H1 (cell line): ENCODE data around the gene MT1X. TPM values are rescaled to one million over a fixed set of nuclear protein-coding genes. Genes with fewer than 3 reads are reported as not detected.

Experiments used
- CTCF ChIA-PET: fragments of 300-600 bp; sonication (Branson Sonifier 250); formaldehyde crosslinking; loops from one replicate; lab custom pipeline; 2021; ENCODE audit not compliant: partially characterized antibody; lab: Charles Lee
- POLR2A ChIA-PET: fragments of 300-600 bp; sonication (Branson Sonifier 250); formaldehyde crosslinking; loops from one replicate; lab custom pipeline; 2021; ENCODE audit warnings: inconsistent platforms; ENCODE audit not compliant: partially characterized antibody; lab: Charles Lee
- DNase-seq, 2 experiments: peaks; one replicate each; pipeline versions ENCODE4 v3.0.0 to v3.0.0-alpha.2; 2010 to 2022; ENCODE audit warnings: low spot score in 2 of 2, low read depth in 1 of 2, mixed read lengths in 1 of 2
- FAIRE-seq: peaks from 2 replicates; lab custom pipeline; 2011; peaks lifted over from hg19 to GRCh38; lab: Jason Lieb, UNC
- H2AFZ ChIP-seq: 2 replicates; pipeline ENCODE4 v1.8.1; 2012; ENCODE audit warnings: low read length, inconsistent platforms
- H2AK5ac ChIP-seq: 2 replicates; pipeline ENCODE4 v1.6.1; 2013; ENCODE audit warnings: low read depth, low read length
- H2BK120ac ChIP-seq: replicated peaks from 2 replicates; pipeline ENCODE3; 2013; ENCODE audit warnings: low read depth, low read length, inconsistent platforms
- H2BK12ac ChIP-seq: 2 replicates; pipeline ENCODE4 v1.6.1; 2013; ENCODE audit warnings: low read depth, low read length
- H2BK15ac ChIP-seq: 2 replicates; pipeline ENCODE4 v1.6.1; 2013; ENCODE audit warnings: low read length
- H2BK20ac ChIP-seq: 2 replicates; pipeline ENCODE4 v1.6.1; 2013; ENCODE audit warnings: low read length
- H2BK5ac ChIP-seq: 2 replicates; pipeline ENCODE4 v1.6.1; 2013; ENCODE audit warnings: low read depth, low read length
- H3K14ac ChIP-seq: 2 replicates; pipeline ENCODE4 v1.6.1; 2013; ENCODE audit warnings: inconsistent platforms; ENCODE audit not compliant: insufficient read length
- H3K18ac ChIP-seq: 2 replicates; pipeline ENCODE4 v1.6.1; 2013; ENCODE audit warnings: low read length; ENCODE audit errors: extremely low read depth
- H3K23ac ChIP-seq: 2 replicates; pipeline ENCODE4 v1.6.1; 2013; ENCODE audit warnings: inconsistent platforms; ENCODE audit not compliant: insufficient read length
- H3K23me2 ChIP-seq: 2 replicates; pipeline ENCODE4 v1.6.1; 2013; ENCODE audit warnings: low read depth, low read length
- H3K27ac ChIP-seq: 2 replicates; pipeline ENCODE4 v1.6.1; 2011; ENCODE audit warnings: low read depth, low read length, inconsistent platforms
- H3K27me3 ChIP-seq, 4 experiments: replicated peaks in 1 of 4; 1 replicate in 1 of 4; 2 replicates in 3 of 4; pipeline versions ENCODE4 v1.6.1 to v1.8.1; 2011 to 2013; ENCODE audit warnings: low read length in 3 of 4, mild to moderate bottlenecking in 3 of 4, inconsistent platforms in 2 of 4, mixed read lengths in 2 of 4, moderate library complexity in 1 of 4; ENCODE audit not compliant: control insufficient read depth in 3 of 4, insufficient read depth in 3 of 4; ENCODE audit errors: extremely low read depth in 1 of 4
- H3K36me3 ChIP-seq, 4 experiments: 2 replicates each; pipeline versions ENCODE4 v1.6.1 to v1.8.1; 2011 to 2013; ENCODE audit warnings: mild to moderate bottlenecking in 4 of 4, low read length in 3 of 4, moderate library complexity in 2 of 4, control low read depth in 1 of 4, inconsistent platforms in 1 of 4; ENCODE audit not compliant: insufficient read depth in 4 of 4, control insufficient read depth in 2 of 4
- H3K4ac ChIP-seq: replicated peaks from 2 replicates; pipeline ENCODE3; 2013; ENCODE audit warnings: low read length, low read depth, mixed read lengths, inconsistent platforms; ENCODE audit not compliant: insufficient read length
- H3K4me1 ChIP-seq, 4 experiments: replicated peaks in 1 of 4; 1 replicate in 1 of 4; 2 replicates in 3 of 4; pipeline versions ENCODE4 v1.6.1 to v1.8.1; 2011 to 2013; ENCODE audit warnings: low read length in 3 of 4, inconsistent platforms in 2 of 4, mixed read lengths in 1 of 4; ENCODE audit not compliant: insufficient read depth in 4 of 4, control insufficient read depth in 3 of 4
- H3K4me2 ChIP-seq, 2 experiments: 2 replicates each; pipeline versions ENCODE4 v1.6.1 to v1.8.1; 2011 to 2013; ENCODE audit warnings: low read depth in 2 of 2, low read length in 2 of 2, control low read depth in 1 of 2, inconsistent platforms in 1 of 2, mild to moderate bottlenecking in 1 of 2; ENCODE audit not compliant: insufficient read depth in 1 of 2
- H3K4me3 ChIP-seq, 4 experiments: fragments of 200-600, 300-600 bp in 1 of 4; sonication (generic), shearing (Covaris generic), sonication (Bioruptor Twin) in 1 of 4; 2 replicates each; pipeline versions ENCODE4 v1.5.1 to v1.8.1; 2011 to 2016; ENCODE audit warnings: low read length in 4 of 4, low read depth in 3 of 4, control low read depth in 2 of 4, inconsistent platforms in 2 of 4, mild to moderate bottlenecking in 2 of 4, mixed read lengths in 1 of 4, moderate library complexity in 1 of 4; ENCODE audit not compliant: insufficient read depth in 2 of 4; ENCODE audit errors: extremely low read depth in 1 of 4
- H3K56ac ChIP-seq: replicated peaks from 2 replicates; pipeline ENCODE3; 2013; ENCODE audit warnings: low read depth, mild to moderate bottlenecking, mixed read lengths, low read length, inconsistent platforms; ENCODE audit not compliant: insufficient read length
- H3K79me1 ChIP-seq: 2 replicates; pipeline ENCODE4 v1.6.1; 2013; ENCODE audit warnings: low read depth, low read length, control low read depth
- H3K79me2 ChIP-seq, 2 experiments: 2 replicates each; pipeline versions ENCODE4 v1.6.1 to v1.8.1; 2012 to 2013; ENCODE audit warnings: low read length in 2 of 2, mild to moderate bottlenecking in 2 of 2, inconsistent platforms in 1 of 2; ENCODE audit not compliant: insufficient read depth in 2 of 2, control insufficient read depth in 1 of 2
- H3K9ac ChIP-seq, 4 experiments: replicated peaks in 1 of 4; 1 replicate in 1 of 4; 2 replicates in 3 of 4; pipeline versions ENCODE4 v1.6.1 to v1.8.1; 2011 to 2013; ENCODE audit warnings: low read depth in 3 of 4, low read length in 3 of 4, control low read depth in 2 of 4, mild to moderate bottlenecking in 2 of 4, moderate library complexity in 2 of 4, inconsistent platforms in 1 of 4; ENCODE audit errors: extremely low read depth in 1 of 4
- H3K9me3 ChIP-seq, 2 experiments: 2 replicates each; pipeline versions ENCODE4 v1.6.1 to v1.8.1; 2012 to 2013; ENCODE audit warnings: mild to moderate bottlenecking in 2 of 2, moderate library complexity in 2 of 2, control low read depth in 1 of 2, inconsistent platforms in 1 of 2, low read depth in 1 of 2, low read length in 1 of 2, mixed read lengths in 1 of 2; ENCODE audit not compliant: insufficient read depth in 2 of 2
- H4K20me1 ChIP-seq, 2 experiments: replicated peaks in 1 of 2; 2 replicates each; pipeline versions ENCODE3 to v1.8.1; 2011 to 2013; ENCODE audit warnings: inconsistent platforms in 2 of 2, low read length in 2 of 2, mild to moderate bottlenecking in 1 of 2; ENCODE audit not compliant: insufficient read depth in 2 of 2, control insufficient read depth in 1 of 2
- H4K5ac ChIP-seq: 2 replicates; pipeline ENCODE4 v1.6.1; 2013; ENCODE audit warnings: low read length, low read depth, mixed read lengths, inconsistent platforms; ENCODE audit not compliant: insufficient read length
- H4K8ac ChIP-seq: 2 replicates; pipeline ENCODE4 v1.8.0; 2013; ENCODE audit warnings: mild to moderate bottlenecking, moderate library complexity, low read length, inconsistent platforms; ENCODE audit not compliant: insufficient read depth; ENCODE audit errors: extremely low read depth
- H4K91ac ChIP-seq: replicated peaks from 2 replicates; pipeline ENCODE3; 2013; ENCODE audit warnings: low read length, mixed read lengths, inconsistent platforms; ENCODE audit not compliant: insufficient read length
- JUND ChIP-seq: IDR thresholded peaks from 2 replicates; pipeline ENCODE4 v1.6.1; 2011; ENCODE audit warnings: mild to moderate bottlenecking, improper control_type of control experiment, low read length
- WGBS, 2 experiments: shearing (Covaris generic) in 1 of 2; methylation state at CpG; one replicate each; pipeline versions ENCODE4 v1.1.6 to v1.1.7; 2013 to 2015; ENCODE audit warnings: low lambda C conversion rate in 2 of 2, mixed read lengths in 2 of 2, inconsistent platforms in 1 of 2, low coverage in 1 of 2, missing lambda C conversion rate in 1 of 2; ENCODE audit not compliant: insufficient replicate concordance in 2 of 2, insufficient coverage in 1 of 2, insufficient read length in 1 of 2; ENCODE audit errors: extremely low coverage in 1 of 2, missing lambda C conversion rate in 1 of 2; 5-methylcytosine and 5-hydroxymethylcytosine counted together
- polyA plus RNA-seq, 7 experiments: library from polyadenylated mRNA; depleted of rRNA in 3 of 7; stranded (reverse) in 5 of 7; unstranded in 2 of 7; fragments of >200 nt in 5 of 7; fragments of 200-250 nt in 2 of 7; gene quantifications; 1 replicate in 5 of 7; 2 replicates in 1 of 7; 4 replicates in 1 of 7; pipeline versions ENCODE4 v1.2.1 to v1.2.3, GENCODE V29; 2011 to 2013; ENCODE audit warnings: missing spikeins in 2 of 7, mixed read lengths in 2 of 7
- total RNA-seq: library from RNA; stranded (reverse); fragmentation: NEBNext Ultra II Directional; extraction: Animal tissue kit (Norgen Biotek cat#: 25700); gene quantifications from 2 replicates; pipeline ENCODE4 v1.2.1, GENCODE V29; 2021

The MT1X gene
- total and polyA plus RNA-seq, 2 of the 8 experiments (the other 6 are each of a cell fraction or from before 2014, with no cell fraction given): 52.4 to 1,060 TPM

DNA sequence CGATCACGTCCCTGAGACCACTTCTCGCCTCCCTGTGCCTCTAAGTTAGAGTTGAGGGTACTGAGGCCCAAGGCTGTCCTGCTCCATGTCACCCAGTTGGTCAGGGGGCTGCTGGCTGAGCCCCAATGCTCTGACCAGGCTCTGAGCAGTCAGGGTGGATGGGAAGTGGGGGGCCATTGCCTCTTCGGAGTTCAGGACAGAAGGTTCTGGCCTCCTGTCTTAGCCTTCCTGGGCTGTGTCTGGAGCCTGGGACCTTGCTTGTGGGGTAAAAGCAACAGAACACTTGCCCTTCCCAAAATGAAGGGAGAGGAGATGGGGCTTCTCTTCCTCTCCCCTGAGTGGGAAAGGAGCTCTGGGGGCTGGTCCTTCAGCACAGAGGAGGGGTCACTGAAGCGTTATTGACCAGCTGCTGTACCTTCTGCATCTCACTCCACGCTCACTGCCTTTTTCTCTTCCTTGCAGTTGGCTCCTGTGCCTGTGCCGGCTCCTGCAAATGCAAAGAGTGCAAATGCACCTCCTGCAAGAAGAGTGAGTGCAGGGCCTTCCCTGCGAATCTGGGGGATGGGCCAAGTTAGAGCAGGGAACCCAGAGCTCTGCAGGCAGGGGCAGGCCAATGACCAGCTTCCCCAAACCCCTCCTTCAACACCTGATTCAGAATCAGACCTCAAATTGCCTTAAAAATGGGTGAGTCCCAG, 580 bp downstream of the MT1X start:
- Histone ChIP-seq H3K4me2 (peak overlapping the region; percentile 97 to 100), H4K91ac (peak overlapping the region; percentile 79), H3K79me2 (no peaks in the 10 kb centered on the region), H2BK20ac (no peak overlapping the region), H2BK5ac (no peak overlapping the region; the same call in 1 of the 2 replicates), H2AK5ac (peak overlapping the region; percentile 18; the same call in 1 of the 2 replicates), H2BK120ac (no peak overlapping the region), H3K56ac (no peak overlapping the region), H3K9ac (peak overlapping the region in 2 of 4 experiments; percentile 7 to 79; a peak in 2 of 7 replicates), H4K5ac (no peak overlapping the region), H4K20me1 (peaks cover 0 to 1% of the 10 kb centered on the region in 2 experiments), H2AFZ (peak overlapping the region; percentile 60; the same call in 1 of the 2 replicates), H3K14ac (no peak overlapping the region), H3K79me1 (no peaks in the 10 kb centered on the region; the same call in 1 of the 2 replicates), H2BK15ac (peak overlapping the region; percentile 99), H3K4me3 (peak overlapping the region; percentile 57 to 77 (median 69)), H3K9me3 (no peaks in the 10 kb centered on the region), H2BK12ac (peak overlapping the region; percentile 75; the same call in 1 of the 2 replicates), H3K36me3 (peaks cover 0 to 3% (median 0%) of the 10 kb centered on the region in 4 experiments; a peak in 1 of 8 replicates), H3K23me2 (peaks cover 10% of the 10 kb centered on the region), H3K23ac (no peak overlapping the region), H3K4ac (peak overlapping the region; percentile 53), H3K27me3 (peaks cover 0 to 35% (median 20%) of the 10 kb centered on the region in 4 experiments; a peak in 5 of 7 replicates), H3K27ac (no peak overlapping the region), H3K4me1 (peaks cover 0 to 19% (median 8%) of the 10 kb centered on the region in 4 experiments; a peak in 6 of 7 replicates), H4K8ac (no peak overlapping the region), H3K18ac (peak overlapping the region; percentile 84)
- TF ChIP-seq JUND: no peak
- ChIA-PET POLR2A (interaction anchor here (0.6 to 12.9 kb wide), 15 partner anchors 9 to 164 kb away, joined by 3 to 205 read pairs (median 5); partner anchors contain the start of genes MT1E, MT1F, MT1G and MT1H), CTCF (interaction anchor here (0.8 to 4.5 kb wide), 9 partner anchors 11 to 168 kb away, joined by 3 to 37 read pairs (median 3); no protein-coding TSS in a partner anchor)
- no peak for DNase-seq
- 27% methylated on average over 8 of the region's 8 CpGs; no CpG with 5 or more reads in 1 of the 2 experiments for WGBS, 2 experiments
- FAIRE-seq: no peak
